HFFc6 (cell line): ENCODE results near the gene ART5. TPM values are rescaled to one million over a fixed set of nuclear protein-coding genes. Genes with fewer than 3 reads are reported as not detected.
"Not testable (repeated sequence)": the region's sequence is repeated elsewhere in the genome, so short reads cannot be mapped to it uniquely, and the experiment has no call there.

ENCODE experiments used
- DNase-seq: peaks from one replicate; pipeline ENCODE4 v3.0.0-alpha.2; 2018
- H3K27ac Mint-ChIP-seq: 2 replicates; pipeline ENCODE4 v1.8.0; 2020; ENCODE audit warnings: mild to moderate bottlenecking, mixed read lengths
- H3K27me3 Mint-ChIP-seq: 2 replicates; pipeline ENCODE4 v1.8.0; 2021; ENCODE audit warnings: mild to moderate bottlenecking, moderate library complexity, mixed read lengths; ENCODE audit not compliant: insufficient read depth
- H3K36me3 Mint-ChIP-seq: 2 replicates; pipeline ENCODE4 v1.8.0; 2021; ENCODE audit warnings: low read depth, mixed read lengths
- H3K4me1 Mint-ChIP-seq: 2 replicates; pipeline ENCODE4 v1.8.0; 2020; ENCODE audit warnings: low read depth, mixed read lengths
- H3K4me3 Mint-ChIP-seq: 2 replicates; pipeline ENCODE4 v1.8.0; 2020; ENCODE audit warnings: mild to moderate bottlenecking, moderate library complexity, mixed read lengths
- H3K9me3 Mint-ChIP-seq: 2 replicates; pipeline ENCODE4 v1.8.0; 2020; ENCODE audit warnings: mild to moderate bottlenecking, mixed read lengths
- total RNA-seq, 6 experiments: library from RNA; stranded (reverse); fragmentation: NEBNext Ultra II Directional; extraction: Animal tissue kit (Norgen Biotek cat#: 25700); gene quantifications; 2 replicates in 1 of 6; 3 replicates in 5 of 6; pipeline ENCODE4 v1.2.3, GENCODE V29; 2021
- TF ChIP-seq, protein P1 (sequence below): fragments of 200-600 bp; sonication (generic); IDR thresholded peaks from 2 replicates; pipeline ENCODE4 v1.5.0; 2021; ENCODE audit warnings: antibody characterized with exemption, mild to moderate bottlenecking

ART5 gene
- total RNA-seq, 6 experiments from 2014 or later: not detected

DNA sequence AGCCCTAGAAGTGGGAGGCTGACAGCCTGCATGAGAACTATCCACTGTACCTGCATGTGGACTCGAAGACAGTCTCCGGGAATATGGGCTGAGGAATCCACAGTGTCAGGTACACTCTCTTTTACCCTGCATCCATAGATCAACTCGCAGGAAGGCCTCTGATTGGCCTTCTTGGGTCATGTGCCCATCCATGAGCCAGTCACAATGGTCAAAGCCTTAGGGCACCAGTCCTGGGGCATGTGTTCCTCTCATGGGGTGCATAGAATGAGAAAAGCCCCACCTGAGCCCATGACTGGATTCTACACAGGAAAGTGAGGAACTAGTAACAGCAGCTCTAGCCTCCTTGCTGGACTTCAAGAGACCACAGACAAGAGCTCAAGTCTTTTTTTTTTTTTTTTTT lies 13.8 kb upstream of the ART5 start:
- Mint-ChIP-seq H3K4me1 (no peaks in the 10 kb centered on the region), H3K27me3 (peaks cover 20% of the 10 kb centered on the region), H3K36me3 (no peaks in the 10 kb centered on the region; the same call in 1 of the 2 replicates), H3K27ac (no peak overlapping the region), H3K9me3 (no peaks in the 10 kb centered on the region), H3K4me3 (no peak overlapping the region)
- TF ChIP-seq, protein P1, sequence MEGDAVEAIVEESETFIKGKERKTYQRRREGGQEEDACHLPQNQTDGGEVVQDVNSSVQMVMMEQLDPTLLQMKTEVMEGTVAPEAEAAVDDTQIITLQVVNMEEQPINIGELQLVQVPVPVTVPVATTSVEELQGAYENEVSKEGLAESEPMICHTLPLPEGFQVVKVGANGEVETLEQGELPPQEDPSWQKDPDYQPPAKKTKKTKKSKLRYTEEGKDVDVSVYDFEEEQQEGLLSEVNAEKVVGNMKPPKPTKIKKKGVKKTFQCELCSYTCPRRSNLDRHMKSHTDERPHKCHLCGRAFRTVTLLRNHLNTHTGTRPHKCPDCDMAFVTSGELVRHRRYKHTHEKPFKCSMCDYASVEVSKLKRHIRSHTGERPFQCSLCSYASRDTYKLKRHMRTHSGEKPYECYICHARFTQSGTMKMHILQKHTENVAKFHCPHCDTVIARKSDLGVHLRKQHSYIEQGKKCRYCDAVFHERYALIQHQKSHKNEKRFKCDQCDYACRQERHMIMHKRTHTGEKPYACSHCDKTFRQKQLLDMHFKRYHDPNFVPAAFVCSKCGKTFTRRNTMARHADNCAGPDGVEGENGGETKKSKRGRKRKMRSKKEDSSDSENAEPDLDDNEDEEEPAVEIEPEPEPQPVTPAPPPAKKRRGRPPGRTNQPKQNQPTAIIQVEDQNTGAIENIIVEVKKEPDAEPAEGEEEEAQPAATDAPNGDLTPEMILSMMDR: no peak
- DNase-seq: no peak

- H3K4me3 Mint-ChIP-seq, H3K27ac Mint-ChIP-seq, H3K36me3 Mint-ChIP-seq, H3K4me1 Mint-ChIP-seq, DNase-seq, H3K9me3 Mint-ChIP-seq: not testable (repeated sequence)
- H3K27me3 Mint-ChIP-seq: peaks cover 44% of the 10 kb centered on the region
Observed at GRCh38 chr11:3652514-3652913, 10.7 kb upstream of the ART5 start.

- not testable (repeated sequence) for H3K27ac Mint-ChIP-seq, DNase-seq, H3K36me3 Mint-ChIP-seq, H3K4me1 Mint-ChIP-seq, H3K4me3 Mint-ChIP-seq, H3K9me3 Mint-ChIP-seq
- peaks cover 56% of the 10 kb centered on the region for H3K27me3 Mint-ChIP-seq
Observed at GRCh38 chr11:3649374-3649773, 7.6 kb upstream of the ART5 start.

DNA sequence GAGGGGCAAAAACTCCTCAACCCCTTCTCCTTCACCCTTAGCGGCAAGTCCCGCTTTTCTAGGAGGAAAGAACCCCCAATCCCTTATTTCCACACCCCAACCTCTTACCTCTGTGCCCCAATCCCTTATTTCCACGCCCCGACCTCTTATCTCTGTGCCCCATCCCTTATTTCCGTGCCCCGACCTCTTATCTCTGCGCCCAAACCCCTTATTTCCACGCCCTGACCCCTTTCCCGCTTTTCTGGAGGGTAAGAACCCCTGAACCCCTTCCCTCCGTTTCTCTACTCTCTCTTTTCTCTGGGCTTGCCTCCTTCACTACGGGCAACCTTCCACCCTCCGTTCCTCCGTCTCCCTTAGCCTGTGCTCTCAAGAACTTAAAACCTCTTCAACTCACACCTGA lies 7.1 kb upstream of the ART5 start:
- DNase-seq, H3K36me3 Mint-ChIP-seq, H3K4me3 Mint-ChIP-seq, H3K27ac Mint-ChIP-seq, H3K9me3 Mint-ChIP-seq, H3K4me1 Mint-ChIP-seq: not testable (repeated sequence)
- peaks cover 62% of the 10 kb centered on the region for H3K27me3 Mint-ChIP-seq

DNA sequence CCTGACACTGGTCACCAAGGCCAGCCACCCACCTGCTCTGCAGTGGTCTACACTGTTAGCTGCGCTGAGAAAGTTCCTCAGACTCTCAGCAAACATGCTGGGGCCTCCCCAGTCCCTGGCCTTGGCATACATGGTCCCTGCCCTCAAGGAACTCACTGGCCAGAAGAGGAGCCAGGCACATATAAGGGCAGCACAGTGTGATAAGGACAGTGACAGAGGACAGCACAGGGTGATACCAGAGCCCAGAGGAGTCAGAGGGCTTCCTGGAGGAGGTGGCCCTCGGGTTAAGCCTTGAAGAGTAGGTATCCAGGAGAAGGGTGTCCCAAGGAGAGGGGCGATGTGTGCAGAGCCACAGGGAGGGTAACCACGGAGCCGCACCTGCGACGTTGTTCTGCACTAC lies 3.8 kb upstream of the ART5 start:
- H3K4me1 Mint-ChIP-seq: peaks cover 11% of the 10 kb centered on the region
- no peak overlapping the region for H3K4me3 Mint-ChIP-seq
- TF ChIP-seq, protein P1: no peak
- H3K36me3 Mint-ChIP-seq: no peaks in the 10 kb centered on the region; the same call in 1 of the 2 replicates
- no peak for DNase-seq
- no peaks in the 10 kb centered on the region for H3K9me3 Mint-ChIP-seq
- H3K27ac Mint-ChIP-seq: no peak overlapping the region
- H3K27me3 Mint-ChIP-seq: peaks cover 76% of the 10 kb centered on the region

- TF ChIP-seq, protein P1: no peak
- DNase-seq: no peak
- H3K9me3 Mint-ChIP-seq: no peaks in the 10 kb centered on the region
- peaks cover 74% of the 10 kb centered on the region for H3K27me3 Mint-ChIP-seq
- peaks cover 11% of the 10 kb centered on the region for H3K4me1 Mint-ChIP-seq
- H3K27ac Mint-ChIP-seq: no peak within 1 kb of the TSS
- H3K36me3 Mint-ChIP-seq: no peaks in the 10 kb centered on the region; the same call in 1 of the 2 replicates
- no peak within 1 kb of the TSS for H3K4me3 Mint-ChIP-seq
Observed at GRCh38 chr11:3644817-3645235, 3.0 kb upstream of the ART5 start, which contains the start of gene ART1. ART1 (plus strand) TSS chr11:3645128; CDS start chr11:3659214, 14,086 bp downstream.

DNA sequence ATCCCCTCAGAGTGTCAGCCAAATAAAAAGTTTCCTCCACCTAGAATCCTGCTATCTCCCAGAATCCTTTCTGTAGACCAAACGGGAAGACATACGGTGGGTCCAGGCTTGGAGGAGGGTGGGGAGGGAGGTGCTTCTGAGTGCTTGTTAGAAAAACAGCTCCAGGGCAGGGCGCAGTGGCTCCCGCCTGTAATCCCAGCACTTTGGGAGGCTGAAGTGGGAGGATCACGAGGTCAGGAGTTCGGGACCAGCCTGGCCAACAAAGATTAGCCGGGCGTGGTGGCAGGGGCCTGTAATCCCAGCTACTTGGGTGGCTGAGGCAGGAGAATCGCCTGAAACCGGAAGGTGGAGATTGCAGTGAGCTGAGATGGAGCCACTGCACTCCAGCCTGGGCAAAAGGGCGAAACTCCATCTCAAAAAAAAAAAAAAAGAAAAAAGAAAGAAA lies 1.3 kb upstream of the ART5 start:
- H3K4me1 Mint-ChIP-seq, H3K4me3 Mint-ChIP-seq, H3K36me3 Mint-ChIP-seq, H3K9me3 Mint-ChIP-seq, DNase-seq, H3K27ac Mint-ChIP-seq: not testable (repeated sequence)
- peaks cover 69% of the 10 kb centered on the region for H3K27me3 Mint-ChIP-seq
